Amniotic stem cell (primary cell): ENCODE data around the gene FKBP1C.

Source experiments
- DNase-seq: peaks from one replicate; lab custom pipeline; 2025; lab: John Stamatoyannopoulos, UW

The FKBP1C gene

DNA sequence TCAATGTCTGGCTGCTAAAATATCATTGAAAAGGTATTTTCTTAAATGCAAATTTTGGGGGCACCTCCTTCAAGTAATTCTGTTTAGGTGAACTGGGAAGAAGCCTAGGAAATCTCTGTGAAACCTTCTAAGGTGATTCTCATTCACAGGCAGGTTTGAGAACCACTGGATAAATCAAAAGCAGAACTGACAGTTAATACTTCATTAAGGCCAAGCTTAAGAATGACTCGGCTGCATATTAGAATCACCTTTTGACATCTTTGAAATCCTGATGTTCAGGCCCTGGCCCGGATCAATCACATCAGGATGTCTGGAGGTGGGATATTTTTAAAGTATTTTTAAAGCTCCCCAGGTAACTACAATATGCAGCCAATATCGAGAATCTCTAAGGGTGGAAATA, 50.6 kb downstream of the FKBP1C start:
- no peak for DNase-seq
